HPDE6-E6E7 (cell line): ENCODE results near the gene ALDH16A1.
"Not testable (repeated sequence)": the region's sequence is repeated elsewhere in the genome, so short reads cannot be mapped to it uniquely, and the experiment has no call there.

Experiments
- DNase-seq: peaks from one replicate; pipeline ENCODE4 v3.0.0; 2011; ENCODE audit warnings: missing footprints; ENCODE audit errors: extremely low spot score

ALDH16A1 gene

GRCh38 chr19:49462492-49462891, 9.5 kb downstream of the ALDH16A1 start:
- DNase-seq, result no peak

GRCh38 chr19:49463960-49464740, 11.1 kb downstream of the ALDH16A1 start:
- DNase-seq, result no peak

- no peak for DNase-seq
Measured at GRCh38 chr19:49465371-49465770, 12.3 kb downstream of the ALDH16A1 start.

- DNase-seq, result no peak
Measured at GRCh38 chr19:49468199-49468598, 15.2 kb downstream of the ALDH16A1 start.

GRCh38 chr19:49468746-49469447, 15.9 kb downstream of the ALDH16A1 start:
- DNase-seq, result no peak

GRCh38 chr19:49469828-49470614, 17.0 kb downstream of the ALDH16A1 start:
- no peak for DNase-seq

GRCh38 chr19:49470615-49470978, 17.6 kb downstream of the ALDH16A1 start:
- DNase-seq, result no peak

GRCh38 chr19:49472936-49473335, 19.9 kb downstream of the ALDH16A1 start:
- DNase-seq, result no peak

GRCh38 chr19:49473501-49473867, 20.5 kb downstream of the ALDH16A1 start:
- DNase-seq, result not testable (repeated sequence)

GRCh38 chr19:49473868-49474541, 21.0 kb downstream of the ALDH16A1 start, which contains the start of gene FLT3LG:
Gene FLT3LG (plus strand): TSS chr19:49474215. CDS start chr19:49474640, 425 bp downstream.
- peak; percentile 91 for DNase-seq

- no peak for DNase-seq
Measured at GRCh38 chr19:49474542-49474924, 21.5 kb downstream of the ALDH16A1 start.

GRCh38 chr19:49475191-49475917, 22.3 kb downstream of the ALDH16A1 start:
- no peak for DNase-seq

GRCh38 chr19:49475995-49476880, 23.2 kb downstream of the ALDH16A1 start:
- DNase-seq, result no peak

GRCh38 chr19:49479975-49480628, 27.1 kb downstream of the ALDH16A1 start:
- DNase-seq, result no peak

GRCh38 chr19:49481020-49481683, 28.1 kb downstream of the ALDH16A1 start:
- no peak for DNase-seq

- DNase-seq, result no peak
Measured at GRCh38 chr19:49486232-49486631, 33.2 kb downstream of the ALDH16A1 start.

GRCh38 chr19:49486710-49487276, 33.8 kb downstream of the ALDH16A1 start:
- DNase-seq, result no peak

GRCh38 chr19:49487277-49488045, 34.4 kb downstream of the ALDH16A1 start, which contains the start of gene RPL13A:
Gene RPL13A (plus strand): TSS chr19:49487608. CDS start chr19:49487630, 22 bp downstream.
- peak; percentile 98 for DNase-seq
